HepG2 (cell line): ENCODE results near the gene KIF22. TPM values are rescaled to one million over a fixed set of nuclear protein-coding genes. Genes with fewer than 3 reads are reported as not detected.

Experiments
- FOXP4 ChIP-seq: sonication (generic); formaldehyde crosslinking; IDR thresholded peaks from 2 replicates; pipeline ENCODE4 v1.4.0; 2020; ENCODE audit warnings: missing genetic modification reagents
- KAT2B ChIP-seq: fragments of 150-350 bp; IDR thresholded peaks from 2 replicates; pipeline ENCODE4 v1.6.1; 2014; ENCODE audit warnings: low read depth, low read length, borderline replicate concordance
- NRL ChIP-seq: sonication (generic); formaldehyde crosslinking; IDR thresholded peaks from 2 replicates; pipeline ENCODE4 v1.5.0; 2020; ENCODE audit warnings: missing genetic modification reagents, mild to moderate bottlenecking, moderate library complexity, borderline replicate concordance
- RNF219 ChIP-seq: sonication (generic); formaldehyde crosslinking; IDR thresholded peaks from 2 replicates; pipeline ENCODE4 v1.5.0; 2020; ENCODE audit warnings: mild to moderate bottlenecking, missing genetic modification reagents
- RXRA ChIP-seq: sonication (generic); formaldehyde crosslinking; IDR thresholded peaks from 2 replicates; pipeline ENCODE4 v1.5.1; 2020; ENCODE audit warnings: missing genetic modification reagents
- RXRB ChIP-seq: IDR thresholded peaks from 2 replicates; pipeline ENCODE4 v1.6.1; 2016; ENCODE audit warnings: borderline replicate concordance, missing genetic modification reagents, missing compliant biosample characterization
- SNAPC2 ChIP-seq: sonication (generic); formaldehyde crosslinking; IDR thresholded peaks from 2 replicates; pipeline ENCODE4 v1.8.1; 2022; ENCODE audit warnings: mild to moderate bottlenecking, missing genetic modification reagents
- THAP7 ChIP-seq: sonication (generic); formaldehyde crosslinking; IDR thresholded peaks from 2 replicates; pipeline ENCODE4 v1.8.1; 2023; ENCODE audit warnings: mild to moderate bottlenecking, missing genetic modification reagents
- THAP9 ChIP-seq: sonication (generic); formaldehyde crosslinking; IDR thresholded peaks from 2 replicates; pipeline ENCODE4; 2020; ENCODE audit warnings: missing genetic modification reagents, mild to moderate bottlenecking, borderline replicate concordance
- ZFP91 ChIP-seq: sonication (generic); formaldehyde crosslinking; IDR thresholded peaks from 2 replicates; pipeline ENCODE4 v1.9.0; 2022; ENCODE audit warnings: missing genetic modification reagents, mild to moderate bottlenecking, borderline replicate concordance
- ZMYM2 ChIP-seq: sonication (generic); formaldehyde crosslinking; IDR thresholded peaks from 2 replicates; pipeline ENCODE4 v1.8.0; 2022; ENCODE audit warnings: mild to moderate bottlenecking, missing genetic modification reagents
- ZNF136 ChIP-seq: sonication (generic); formaldehyde crosslinking; IDR thresholded peaks from 2 replicates; pipeline ENCODE4 v1.8.1; 2022; ENCODE audit warnings: low read depth, mild to moderate bottlenecking, moderate library complexity, missing genetic modification reagents
- ZNF263 ChIP-seq: sonication (generic); formaldehyde crosslinking; IDR thresholded peaks from 2 replicates; pipeline ENCODE4 v1.4.0; 2020; ENCODE audit warnings: missing genetic modification reagents
- ZNF282 ChIP-seq: fragments of 450-650 bp; IDR thresholded peaks from 2 replicates; pipeline ENCODE4 v1.6.1; 2018; ENCODE audit not compliant: partially characterized antibody
- ZNF513 ChIP-seq: sonication (generic); formaldehyde crosslinking; conservative IDR thresholded peaks from 2 replicates; pipeline ENCODE4 v1.5.0; 2020; ENCODE audit warnings: missing genetic modification reagents
- ZNF644 ChIP-seq: IDR thresholded peaks from 2 replicates; pipeline ENCODE4 v1.6.1; 2016; ENCODE audit warnings: low read depth
- polyA plus RNA-seq, 8 experiments: library from polyadenylated mRNA; depleted of rRNA in 3 of 8; stranded (reverse) in 7 of 8; unstranded in 1 of 8; fragments of >200 nt; fragmentation: Illumina TruSeq in 4 of 8; extraction: Trizol in 4 of 8; gene quantifications; 2 replicates each; pipeline versions ENCODE4 v1.2.1 to v1.2.3, GENCODE V29; 2011 to 2016; ENCODE audit warnings: low read depth in 4 of 8, missing spikeins in 1 of 8, mixed read lengths in 1 of 8; ENCODE audit not compliant: insufficient read depth in 1 of 8
- total RNA-seq, 5 experiments: library from RNA; depleted of rRNA; stranded (reverse); fragments of >200 nt; fragmentation: Illumina TruSeq; extraction: Trizol; gene quantifications; 2 replicates each; pipeline ENCODE4 v1.2.3, GENCODE V29; 2016; ENCODE audit warnings: low read depth in 1 of 5

The KIF22 gene
- total and polyA plus RNA-seq, 2 of the 13 experiments (the other 11 are each of a cell fraction or from before 2014, with no cell fraction given) = 95.8 to 118 TPM

- TF ChIP-seq ZNF263 (no peak; the same call in 1 of the 2 replicates), ZFP91 (CRISPR knock-in tag) (peak; percentile 96), ZNF644 (no peak), SNAPC2 (CRISPR knock-in tag) (peak; percentile 74; the same call in 1 of the 2 replicates), ZNF136 (peak; percentile 76; the same call in 1 of the 2 replicates), RXRB (CRISPR knock-in tag) (peak; percentile 80), KAT2B (no peak), ZMYM2 (CRISPR knock-in tag) (no peak; the same call in 1 of the 2 replicates), ZNF513 (CRISPR knock-in tag) (no peak; the same call in 1 of the 2 replicates), RXRA (CRISPR knock-in tag) (peak; percentile 67; the same call in 1 of the 2 replicates), RNF219 (CRISPR knock-in tag) (peak; percentile 95), THAP9 (CRISPR knock-in tag) (peak; percentile 93; the same call in 1 of the 2 replicates), THAP7 (CRISPR knock-in tag) (no peak), FOXP4 (CRISPR knock-in tag) (peak; percentile 52; the same call in 1 of the 2 replicates), ZNF282 (no peak), NRL (CRISPR knock-in tag) (peak; percentile 95; the same call in 1 of the 2 replicates)
Observed at GRCh38 chr16:29790183-29790948, at the start of gene KIF22 (continued).
